CD4-positive, alpha-beta T cell treated with Interleukin-2 at 100 ng/mL for 4 hours (primary cell): Measurements from ENCODE around the gene PRRG1.
"Not testable (repeated sequence)": the region's sequence is repeated elsewhere in the genome, so short reads cannot be mapped to it uniquely, and the experiment has no call there.

Experiments
- DNase-seq: peaks from one replicate; pipeline ENCODE4 v3.0.0-alpha.2; 2020; ENCODE audit warnings: low spot score

The PRRG1 gene

DNA sequence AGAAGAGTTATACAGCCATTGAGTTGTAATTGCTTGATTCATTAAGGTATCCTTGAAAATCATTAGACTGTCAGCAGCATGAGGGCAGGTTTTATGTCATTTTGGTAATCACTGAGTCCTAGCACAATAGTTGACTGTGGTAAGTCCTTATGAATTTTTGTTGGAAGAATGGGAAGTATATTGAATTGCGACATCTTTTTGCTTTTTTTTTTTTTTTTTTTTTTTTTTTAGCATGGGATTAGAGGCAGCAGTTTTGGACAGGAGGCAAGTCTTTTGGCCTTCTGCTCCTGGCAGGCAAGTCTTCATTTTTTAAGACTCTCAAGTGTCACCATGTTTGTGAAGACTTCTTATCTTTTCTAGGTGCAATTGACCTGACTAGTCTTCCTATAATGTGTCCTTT lies 29.7 kb downstream of the PRRG1 start:
- no peak for DNase-seq

DNA sequence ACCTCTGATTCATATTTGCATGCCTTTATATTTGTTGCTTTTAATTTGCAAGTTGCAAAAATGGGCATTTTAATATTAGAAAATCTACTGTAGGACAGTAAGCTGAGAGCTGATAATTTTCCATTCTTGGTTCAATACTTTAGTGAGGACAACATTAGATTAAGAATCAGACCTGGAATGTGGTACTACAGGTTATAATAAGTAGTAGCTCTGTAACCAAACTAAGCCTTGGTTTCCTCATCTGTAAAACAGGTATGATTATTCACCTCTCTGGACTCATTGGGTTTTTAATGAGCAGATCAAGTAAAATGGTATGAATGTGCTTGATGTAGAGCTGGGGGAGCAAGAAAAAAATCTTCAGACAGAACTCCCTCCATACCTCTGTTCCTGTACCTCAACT lies 31.1 kb downstream of the PRRG1 start:
- DNase-seq = no peak

DNA sequence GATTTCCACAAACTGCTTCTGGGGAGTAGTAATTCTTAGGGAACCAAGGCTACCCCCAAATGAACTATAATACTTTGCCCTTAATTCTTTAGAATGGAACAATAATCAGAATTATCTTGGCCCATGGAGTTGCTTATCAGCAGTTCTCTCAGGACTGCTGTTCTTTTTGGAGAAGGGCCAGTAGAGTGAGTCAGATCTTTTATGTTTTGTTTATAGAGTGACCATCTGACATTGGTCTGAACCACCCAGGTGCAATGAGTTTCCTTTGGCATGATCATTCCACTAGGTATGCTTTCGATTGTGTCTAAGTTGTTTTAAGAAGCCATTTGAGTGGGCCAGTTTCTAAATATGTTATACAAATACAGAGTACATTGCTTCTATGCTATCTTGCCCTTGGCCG lies 31.8 kb downstream of the PRRG1 start:
- no peak for DNase-seq

DNA sequence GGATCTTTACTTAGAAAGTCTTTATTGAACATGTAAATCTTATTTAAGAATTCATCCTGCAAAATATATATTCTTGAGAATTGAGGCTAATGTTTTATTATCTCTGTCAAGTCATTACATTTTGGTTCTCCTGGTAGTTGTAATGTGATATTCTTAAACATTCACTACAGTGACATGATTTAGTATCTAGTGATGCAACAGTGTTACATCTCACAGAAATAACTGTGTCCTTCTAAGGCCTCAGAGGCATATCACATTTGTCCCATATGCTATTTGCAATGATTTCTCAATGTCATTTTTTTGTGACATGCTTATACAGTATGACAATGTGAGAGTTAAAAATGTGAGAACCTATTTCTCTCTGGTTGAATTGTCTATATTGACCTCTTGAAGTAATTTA lies 34.1 kb downstream of the PRRG1 start:
- DNase-seq = no peak

DNA sequence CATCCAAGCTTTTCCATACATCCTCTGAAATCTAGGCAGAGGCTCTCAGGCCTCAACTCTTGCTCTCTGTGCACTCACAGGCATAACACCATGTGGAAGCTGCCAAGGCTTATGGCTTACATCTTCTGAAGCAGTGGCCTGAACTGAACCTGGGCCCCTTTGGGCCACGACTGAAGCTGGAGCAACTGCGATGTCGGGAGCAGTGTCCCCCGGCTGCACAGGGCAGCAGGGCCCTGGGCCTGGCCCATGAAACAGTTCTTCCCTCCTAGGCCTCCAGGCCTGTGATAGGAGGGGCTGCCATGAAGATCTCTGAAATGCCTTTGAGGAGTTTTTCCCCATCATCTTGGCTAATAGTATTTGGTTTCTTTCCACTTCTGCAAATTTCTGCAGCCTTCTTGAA lies 39.2 kb downstream of the PRRG1 start:
- no peak for DNase-seq

DNA sequence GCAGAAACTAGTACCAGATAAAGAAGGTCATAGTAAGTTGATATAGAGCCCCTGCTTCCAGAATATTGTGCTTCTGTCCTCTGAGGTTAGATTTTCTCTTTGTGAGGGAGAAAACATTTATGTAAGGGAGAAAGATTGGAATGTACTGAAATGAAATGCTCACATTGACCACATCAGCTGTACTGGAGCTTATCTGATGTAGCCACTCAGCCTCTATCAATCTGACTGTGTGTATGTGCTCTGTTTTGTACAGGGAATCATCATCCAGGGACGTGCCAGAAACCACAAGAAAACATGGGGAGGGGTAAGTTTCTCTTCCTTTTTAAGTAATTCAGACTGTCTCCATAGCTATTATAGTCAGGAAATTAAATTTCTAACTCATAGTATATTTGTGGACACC lies 56.8 kb downstream of the PRRG1 start:
- DNase-seq = no peak

DNA sequence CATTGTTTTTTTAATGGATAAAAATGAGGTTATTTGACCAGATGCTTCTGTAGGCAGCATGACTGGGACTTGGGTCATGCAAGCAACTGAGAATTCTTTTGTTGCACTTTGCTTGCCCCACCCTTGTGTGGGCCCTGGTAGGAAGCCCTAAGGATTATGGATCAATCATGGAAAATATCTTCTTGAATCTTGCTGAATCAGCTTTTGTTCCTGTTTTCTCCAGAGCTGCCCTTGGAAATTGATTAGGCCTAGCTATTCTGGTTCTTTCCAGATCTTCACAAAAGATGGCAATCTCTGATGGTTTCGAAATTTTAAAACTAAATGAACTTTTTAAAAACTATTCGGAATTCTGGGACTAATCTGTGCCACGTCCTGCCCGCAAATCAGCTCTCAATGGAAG lies 58.6 kb downstream of the PRRG1 start:
- no peak for DNase-seq

DNA sequence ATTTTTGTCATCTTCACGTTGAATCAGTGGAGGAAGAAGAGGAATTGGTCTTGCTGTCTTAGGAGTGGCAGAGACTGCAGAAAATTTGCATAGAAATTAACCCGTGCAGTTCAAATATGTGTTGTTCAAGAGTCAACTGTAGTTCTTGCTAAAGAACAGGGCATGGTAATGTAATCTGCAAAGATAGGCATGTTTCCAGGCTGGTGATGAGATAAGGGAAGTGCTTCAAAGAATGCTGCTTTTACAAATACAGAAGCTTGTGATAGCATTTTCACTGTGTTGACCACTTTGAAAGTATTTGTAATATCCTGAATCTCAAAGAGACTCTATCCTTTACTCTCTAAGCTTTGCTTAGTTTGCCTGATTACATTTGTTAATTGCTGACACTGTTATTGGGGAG lies 60.1 kb downstream of the PRRG1 start:
- DNase-seq = no peak

DNA sequence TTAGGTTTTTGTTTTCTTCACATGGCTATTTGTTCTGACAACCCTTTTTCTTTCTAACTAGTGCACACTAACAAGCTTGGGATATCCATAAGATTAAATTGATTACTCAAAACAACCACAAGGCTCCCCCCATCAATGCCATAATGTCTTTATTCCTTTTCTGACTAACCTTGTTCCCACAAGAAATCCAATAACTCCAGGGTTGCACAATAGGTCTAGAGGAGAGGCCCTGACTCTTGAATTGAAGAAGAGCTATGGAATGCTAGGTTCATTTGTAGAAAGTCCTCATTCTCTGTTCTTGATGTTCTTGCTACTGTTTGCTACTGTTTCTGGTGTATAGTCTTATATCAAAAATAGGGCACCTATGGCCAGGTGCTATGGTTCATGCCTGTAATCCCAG lies 71.0 kb downstream of the PRRG1 start:
- no peak for DNase-seq

DNA sequence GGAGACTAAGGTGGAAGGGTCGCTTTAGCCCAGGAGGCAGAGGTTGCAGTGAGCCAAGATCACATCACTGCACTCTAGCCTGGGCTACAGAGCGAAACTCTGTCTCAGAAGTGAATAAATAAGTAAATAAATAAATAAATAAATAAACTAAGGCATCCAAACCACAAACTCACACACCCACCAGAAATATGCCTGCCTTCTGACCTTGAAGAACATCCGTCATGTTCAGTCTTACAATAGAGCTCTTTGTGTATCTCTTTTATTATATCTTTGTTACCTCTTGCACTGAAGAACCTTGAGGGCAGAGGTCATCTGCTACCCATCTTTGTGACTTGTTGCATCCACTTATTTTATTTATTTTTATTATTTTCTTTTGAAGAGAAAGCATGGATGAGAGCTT lies 71.6 kb downstream of the PRRG1 start:
- DNase-seq = no peak

DNA sequence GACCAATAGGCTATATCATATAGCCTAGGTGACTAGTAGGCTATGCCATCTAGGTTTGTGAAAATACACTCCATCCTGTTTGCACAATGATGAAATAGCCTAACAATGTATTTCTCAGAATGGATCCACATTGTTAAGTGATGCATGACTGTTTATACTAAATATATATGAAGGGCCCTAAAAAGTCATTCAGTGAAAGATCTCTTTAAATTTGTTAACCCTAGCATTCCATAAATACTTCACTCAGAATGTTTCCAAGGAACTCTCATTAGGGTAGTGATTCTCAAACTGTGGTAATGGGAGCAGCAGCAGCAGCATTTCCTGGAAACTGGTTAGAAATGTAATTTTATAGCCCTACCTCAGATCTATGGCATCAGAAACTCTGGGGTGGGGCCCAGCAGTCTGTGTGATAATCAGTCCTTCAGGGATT lies 74.9 kb downstream of the PRRG1 start:
- no peak for DNase-seq

DNA sequence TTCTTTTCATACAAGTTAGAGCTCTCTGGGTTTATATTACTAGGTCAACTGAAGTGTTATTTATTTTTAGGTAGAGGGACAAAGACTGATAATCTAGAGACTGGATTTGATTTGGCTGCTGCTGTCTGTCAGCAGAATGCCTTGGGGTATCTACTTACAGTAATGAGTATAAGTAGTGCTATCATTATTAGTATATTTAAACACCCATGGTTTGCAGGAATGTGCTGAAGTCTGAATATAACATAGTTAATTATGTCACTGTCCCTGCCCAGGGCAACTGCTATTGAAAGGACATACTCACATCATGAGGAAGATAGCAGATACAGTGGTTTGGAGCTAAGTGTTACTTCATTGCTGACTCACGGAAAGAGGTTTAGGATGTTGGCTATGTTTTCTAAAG lies 76.2 kb downstream of the PRRG1 start:
- DNase-seq = no peak

DNA sequence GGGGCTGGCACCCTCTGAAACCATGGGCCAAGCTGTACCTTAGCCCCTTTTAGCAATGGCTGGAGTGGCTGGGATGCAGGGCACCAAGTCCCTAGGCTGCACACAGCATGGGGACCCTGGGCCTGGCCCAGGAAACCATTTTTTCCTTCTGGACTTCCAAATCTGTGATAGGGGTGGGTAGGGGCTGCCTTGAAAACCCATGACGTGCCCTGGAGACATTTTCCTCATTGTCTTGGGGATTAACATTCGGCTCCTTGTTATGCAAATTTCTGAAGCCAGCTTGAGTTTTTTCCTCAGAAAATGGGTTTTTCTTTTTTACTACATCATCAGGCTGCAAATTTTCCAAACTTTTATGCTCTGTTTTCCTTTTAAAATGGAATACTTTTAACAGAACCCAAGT lies 79.8 kb downstream of the PRRG1 start:
- not testable (repeated sequence) for DNase-seq

DNA sequence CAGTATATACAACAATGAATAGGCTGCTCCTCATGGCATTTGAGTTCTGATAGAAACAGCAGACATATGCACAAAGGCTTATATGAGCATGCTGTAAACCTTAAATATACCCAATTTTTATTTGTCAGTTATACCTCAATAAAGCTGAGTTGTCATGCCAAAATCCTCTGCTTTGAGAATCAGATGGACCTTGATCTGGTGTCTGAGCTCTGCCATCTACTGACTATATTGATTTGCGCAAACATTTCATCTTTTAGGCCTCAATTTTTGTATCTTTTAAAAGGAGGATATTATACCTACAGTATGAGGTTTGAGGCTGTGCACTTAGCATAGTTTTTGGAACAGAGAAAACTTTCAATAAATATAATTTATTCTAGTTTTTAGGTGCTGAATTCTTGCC lies 85.2 kb downstream of the PRRG1 start:
- DNase-seq = no peak

DNA sequence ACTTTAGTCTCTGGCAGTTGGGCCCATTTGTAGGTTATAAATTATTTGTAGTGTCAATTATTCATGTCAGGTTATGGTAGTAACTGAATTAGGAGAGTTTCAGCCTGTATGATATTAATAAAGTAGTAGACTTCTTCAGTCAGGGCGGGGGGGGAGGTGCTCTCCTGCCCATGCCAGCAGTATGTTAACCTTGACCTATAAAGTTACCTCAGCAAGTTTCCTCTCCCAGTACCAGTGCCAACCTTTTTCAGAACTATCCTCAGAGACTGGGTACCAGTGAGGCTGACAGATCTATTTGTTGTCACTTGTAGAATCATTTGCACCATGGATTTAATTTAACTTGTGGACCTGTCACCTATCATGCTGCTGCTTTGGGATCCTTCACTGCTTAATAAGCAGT lies 88.0 kb downstream of the PRRG1 start:
- DNase-seq = no peak

DNA sequence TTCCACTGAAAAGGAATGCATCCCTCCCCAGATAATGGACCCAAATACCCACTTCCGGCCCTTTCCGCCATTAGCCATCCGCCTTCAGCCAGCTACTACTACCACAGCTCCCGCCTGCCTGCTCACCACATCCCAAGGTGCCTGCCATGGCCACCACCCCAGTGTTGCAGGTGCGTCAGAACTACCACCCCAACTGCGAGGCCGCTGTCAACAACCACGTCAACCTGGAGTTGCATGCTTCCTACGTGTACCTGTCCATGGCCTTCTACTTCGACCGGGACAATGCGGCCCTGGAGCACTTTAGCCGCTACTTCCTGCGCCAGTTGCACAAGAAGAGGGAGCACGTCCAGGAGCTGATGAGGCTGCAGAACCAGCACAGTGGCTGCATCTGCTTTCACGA lies 92.2 kb downstream of the PRRG1 start:
- no peak for DNase-seq

DNA sequence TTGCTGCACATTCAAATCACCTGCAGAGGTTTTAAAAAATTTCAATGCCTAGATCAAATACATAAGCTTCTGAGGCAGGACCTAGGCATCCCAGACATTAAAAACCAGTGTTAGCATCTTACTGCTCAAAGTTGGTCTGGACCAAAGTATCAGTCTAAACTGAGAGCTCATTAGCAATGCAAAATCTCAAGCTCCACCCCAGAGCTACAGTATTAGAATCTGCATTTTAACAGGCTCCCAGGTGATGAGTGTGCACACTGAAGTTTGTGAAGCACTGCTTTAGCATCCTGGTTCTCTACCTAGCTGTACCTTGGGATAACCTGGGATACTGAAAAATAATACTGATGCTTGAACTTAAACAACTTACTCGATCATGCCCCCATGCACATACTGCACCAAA lies 96.0 kb downstream of the PRRG1 start:
- no peak for DNase-seq

DNA sequence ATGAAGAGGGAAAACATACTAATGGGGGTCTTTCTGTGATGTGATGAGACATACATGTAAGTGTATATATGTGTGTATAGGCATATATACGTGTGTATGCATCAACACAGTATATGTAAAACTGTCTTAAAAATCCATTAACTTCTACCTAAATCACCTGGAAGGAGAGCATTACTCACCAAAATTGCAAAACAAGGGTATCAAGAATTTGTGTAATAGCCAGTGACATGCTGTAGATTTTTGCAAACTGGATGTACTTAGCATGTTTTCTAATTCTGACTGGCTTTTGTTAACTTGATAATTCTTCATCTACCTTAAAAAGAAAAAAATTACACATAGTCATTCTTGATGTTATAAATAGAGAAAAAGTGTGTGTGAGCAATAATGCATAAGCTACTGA lies 104.7 kb downstream of the PRRG1 start:
- DNase-seq = no peak

DNA sequence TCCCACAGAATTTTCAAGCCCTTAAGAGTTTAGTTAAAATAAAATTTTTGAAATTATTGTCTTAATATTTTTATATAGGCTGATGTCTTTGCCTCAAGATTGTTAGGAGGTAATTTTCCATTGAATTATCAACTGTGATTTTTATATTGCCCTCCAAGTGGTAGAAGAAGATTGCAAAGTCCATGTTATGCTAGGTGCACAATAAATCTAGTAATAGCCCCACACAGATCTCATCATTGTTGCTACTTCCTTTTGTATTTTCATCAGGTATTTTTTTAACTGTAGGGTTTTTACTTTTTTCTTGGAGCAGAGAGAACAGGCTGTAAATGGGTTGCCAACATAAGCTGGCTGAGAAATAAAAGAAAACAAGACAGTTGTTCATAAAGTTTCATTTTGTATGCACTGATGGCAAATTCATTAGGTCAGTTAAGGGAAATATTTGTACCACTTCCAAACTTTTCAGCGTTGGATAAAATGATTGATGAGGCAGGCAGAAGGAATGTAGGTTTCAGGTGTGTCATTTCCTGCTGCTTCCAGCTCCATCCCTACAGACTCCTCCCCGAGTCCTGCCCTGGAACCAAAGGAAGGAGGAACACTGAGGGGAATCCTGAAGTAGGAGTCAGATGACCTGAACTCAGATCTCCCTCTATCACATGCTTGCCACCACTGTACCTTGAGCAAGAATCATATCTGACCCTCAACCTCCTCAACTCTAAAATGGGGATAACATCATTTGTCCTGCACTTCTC lies 105.5 kb downstream of the PRRG1 start:
- DNase-seq = no peak

DNA sequence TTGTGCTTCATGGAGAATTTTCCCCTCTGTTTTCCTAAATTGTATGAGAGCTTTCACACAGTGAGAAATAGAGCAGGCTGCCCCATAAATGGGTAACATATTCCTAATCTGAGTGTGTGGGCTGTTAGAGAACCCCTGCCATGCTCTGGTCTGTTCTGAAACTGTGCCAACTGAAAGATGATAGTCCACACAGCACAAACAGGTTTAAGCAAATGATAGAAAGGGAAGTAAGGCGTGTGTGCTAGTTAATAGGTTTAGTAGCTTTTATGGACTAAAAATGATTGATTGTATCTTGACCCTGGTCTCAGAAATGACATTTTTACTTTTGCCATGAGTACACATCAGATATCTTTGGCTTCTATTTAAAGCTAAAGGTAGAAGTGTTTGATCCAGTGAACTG lies 106.2 kb downstream of the PRRG1 start:
- DNase-seq = no peak

DNA sequence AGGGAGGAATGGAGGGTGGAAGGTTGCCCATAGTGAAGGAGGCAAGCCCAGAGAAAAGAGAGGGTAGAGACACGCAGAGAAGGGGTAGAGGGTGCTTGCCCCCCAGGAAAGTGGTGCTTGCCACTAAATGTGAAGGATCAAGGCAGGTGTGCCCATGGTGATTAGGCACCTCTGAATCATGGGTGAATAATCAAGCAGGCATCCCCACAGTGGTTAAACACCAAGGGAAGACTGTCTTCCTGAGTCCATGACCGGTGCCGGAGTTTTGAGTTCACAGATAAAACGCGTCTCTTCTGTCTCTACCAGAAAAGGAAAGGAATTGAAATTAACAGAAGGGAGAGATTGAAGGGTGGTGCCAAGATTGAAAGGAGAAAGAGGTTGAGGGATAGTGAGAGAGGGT lies 111.1 kb downstream of the PRRG1 start:
- not testable (repeated sequence) for DNase-seq

DNA sequence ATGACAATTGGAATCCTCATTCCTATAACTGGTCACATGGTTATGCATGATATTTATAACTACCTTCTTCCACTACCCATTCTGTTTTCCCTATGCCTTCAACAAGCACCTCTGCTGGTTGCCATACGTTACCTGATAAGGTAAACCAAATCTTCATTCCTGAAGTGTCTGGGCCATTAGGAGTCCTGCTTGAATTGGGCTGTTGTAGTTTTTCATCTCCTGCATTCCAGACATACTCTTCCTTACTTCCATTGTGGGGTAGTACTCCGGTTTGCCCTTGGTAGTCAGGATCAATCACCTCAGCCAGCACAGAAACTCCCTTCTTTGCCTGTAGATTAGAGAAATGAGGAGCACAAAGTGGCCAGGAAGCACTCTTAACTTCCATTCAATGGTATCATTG lies 113.2 kb downstream of the PRRG1 start:
- DNase-seq = no peak

DNA sequence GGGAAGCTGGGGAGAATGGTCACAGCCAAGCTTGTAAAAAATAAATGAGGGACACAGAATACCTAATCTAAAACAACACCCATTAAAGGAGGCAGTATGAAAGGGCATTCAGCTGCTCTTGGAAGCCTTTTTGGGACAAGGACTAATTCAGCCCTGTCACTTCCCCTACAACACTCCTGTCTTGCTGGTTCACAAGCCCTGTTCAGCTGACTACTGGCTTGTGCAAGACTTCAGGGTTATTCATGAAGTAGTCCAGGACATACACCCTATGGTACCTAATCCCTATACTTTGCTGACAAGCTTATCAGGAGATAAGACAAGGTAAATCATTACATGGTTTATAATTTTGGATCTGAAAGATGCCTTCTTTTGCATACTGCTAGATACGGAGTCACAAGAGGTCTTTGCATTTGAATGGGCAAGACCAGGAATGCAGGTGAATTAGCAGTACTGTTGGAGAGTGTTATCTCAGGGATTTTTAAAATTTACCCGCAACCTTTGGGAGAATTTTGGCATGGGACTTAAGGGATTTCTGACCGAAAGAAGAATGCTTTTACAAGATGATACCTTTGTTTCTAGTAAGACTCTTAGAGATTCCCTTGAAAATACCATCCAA lies 119.1 kb downstream of the PRRG1 start:
- DNase-seq = no peak

DNA sequence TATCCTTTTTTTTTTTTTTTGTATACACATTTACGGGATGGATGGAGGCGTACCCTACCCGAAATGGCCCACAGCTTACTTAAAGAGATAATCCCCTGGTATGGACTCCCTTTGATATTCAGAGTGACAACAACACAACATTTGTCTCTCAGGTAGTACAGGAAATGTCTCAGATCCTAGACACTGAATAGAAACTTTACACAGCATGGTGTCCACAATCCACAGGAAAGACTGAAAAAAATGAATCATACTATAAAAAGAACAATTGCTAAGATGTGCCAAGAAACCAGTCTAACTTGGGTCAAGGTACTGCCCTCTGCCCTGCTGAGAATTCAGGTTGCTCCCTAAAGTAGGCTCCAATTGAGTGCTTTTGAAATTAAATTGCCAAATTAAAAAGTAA lies 121.5 kb downstream of the PRRG1 start:
- DNase-seq = no peak
